ENCODE results near the gene ADGRG3.

DNA sequence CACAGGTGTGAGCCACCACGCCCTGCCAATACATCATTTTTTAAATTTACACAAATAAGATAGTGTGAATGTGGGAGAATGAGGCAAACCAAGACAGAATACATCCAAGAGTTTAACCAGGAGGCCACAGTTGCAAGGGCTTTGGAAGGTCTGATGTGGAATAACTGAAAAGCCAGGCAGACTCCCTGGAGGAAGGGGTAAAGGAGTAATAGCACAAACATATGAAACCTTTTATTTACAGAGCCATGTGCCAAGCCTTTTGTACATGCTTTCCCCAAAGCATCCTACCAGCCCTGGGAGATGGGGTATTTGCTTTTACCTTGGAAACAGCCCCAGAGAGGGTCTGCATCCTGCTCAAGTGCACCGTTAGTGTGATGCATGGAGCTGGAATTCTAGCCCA is 4.7 kb downstream of the ADGRG3 start:
- no peak for TF ChIP-seq ZNF207 (IDR thresholded peaks at IDR 0.05; ENCODE audit: borderline replicate concordance)
- TF ChIP-seq, protein P1, sequence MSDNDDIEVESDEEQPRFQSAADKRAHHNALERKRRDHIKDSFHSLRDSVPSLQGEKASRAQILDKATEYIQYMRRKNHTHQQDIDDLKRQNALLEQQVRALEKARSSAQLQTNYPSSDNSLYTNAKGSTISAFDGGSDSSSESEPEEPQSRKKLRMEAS (IDR thresholded peaks at IDR 0.05; ENCODE audit: low read depth, low read length) = no peak
- TF ChIP-seq MYC (IDR thresholded peaks at IDR 0.05; ENCODE audit: insufficient read depth, insufficient read length, insufficient replicate concordance, low read length, severe bottlenecking) = no peak
- TF ChIP-seq POLR2A (IDR thresholded peaks at IDR 0.05; ENCODE audit: low read depth, low read length) = no peak
- TF ChIP-seq CTCF (IDR thresholded peaks at IDR 0.05 in 2 of 3, conservative IDR thresholded peaks at IDR 0.05 in 1 of 3; ENCODE audit: control insufficient read depth in 2 of 3, extremely low read depth in 1 of 3, insufficient read depth in 1 of 3, low read depth in 3 of 3, low read length in 3 of 3) = no peak
- no peak for TF ChIP-seq GABPA (IDR thresholded peaks at IDR 0.05; ENCODE audit: low read depth)
- TF ChIP-seq FOS (IDR thresholded peaks at IDR 0.05; ENCODE audit: borderline replicate concordance, extremely low read depth, insufficient read length) = no peak
- TF ChIP-seq SREBF1 (IDR thresholded peaks at IDR 0.05; ENCODE audit: low read length) = no peak
- TF ChIP-seq TCF7 (IDR thresholded peaks at IDR 0.05; ENCODE audit: borderline replicate concordance) = no peak
- TF ChIP-seq USF1 (IDR thresholded peaks at IDR 0.05; ENCODE audit: borderline replicate concordance, extremely low read length, insufficient read depth, low read depth, low read length) = no peak
- no peak for TF ChIP-seq CREB1 (IDR thresholded peaks at IDR 0.05; ENCODE audit: low read depth)
